ENCODE results near the gene BAG2.

The BAG2 gene

DNA sequence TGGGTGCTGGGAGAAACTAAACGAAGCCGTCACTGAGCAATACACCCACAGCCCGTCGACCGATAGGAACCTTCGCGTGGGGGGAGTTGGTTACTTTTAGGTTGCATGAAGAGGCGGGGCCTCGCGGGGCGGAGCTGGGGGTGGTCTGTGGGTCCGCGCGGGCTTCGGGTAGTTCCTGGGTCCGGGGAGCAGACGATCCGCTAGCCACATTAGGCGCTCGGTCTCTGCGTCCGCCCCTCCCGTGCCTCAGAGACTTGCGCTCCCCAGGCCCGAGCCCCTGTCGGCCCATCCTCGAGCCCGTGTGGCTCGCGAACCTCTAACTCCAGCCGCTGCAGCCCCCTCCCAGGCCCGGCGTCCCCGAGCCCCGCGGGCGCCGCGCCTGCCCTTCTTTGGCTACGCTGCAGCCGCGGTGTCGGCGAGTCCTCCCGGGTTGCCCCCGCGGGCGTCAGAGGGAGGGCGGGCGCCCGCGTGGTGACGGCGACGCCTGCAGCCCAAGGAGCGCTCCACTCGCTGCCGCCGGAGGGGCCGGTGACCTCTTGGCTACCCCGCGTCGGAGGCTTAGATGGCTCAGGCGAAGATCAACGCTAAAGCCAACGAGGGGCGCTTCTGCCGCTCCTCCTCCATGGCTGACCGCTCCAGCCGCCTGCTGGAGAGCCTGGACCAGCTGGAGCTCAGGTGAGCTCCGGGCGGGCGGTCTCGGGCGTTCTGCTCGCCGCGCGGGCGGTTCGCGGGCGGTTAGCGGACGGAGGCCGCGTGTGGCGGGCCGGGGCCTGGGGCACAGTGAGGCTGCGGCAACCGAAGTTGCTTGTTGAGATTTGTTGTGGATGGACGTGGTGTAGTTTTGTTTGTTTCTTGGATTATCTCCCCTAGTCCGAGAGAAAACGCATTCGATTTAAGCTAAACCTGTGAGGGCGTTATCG, at the start of gene BAG2:
Gene BAG2, plus strand, starts transcription at position 191 of the 920 bp plus-strand sequence. Its CDS starts 372 bp downstream, at position 563.
- peak; percentile 80 for DNase-seq (ENCODE audit: low spot score)

DNA sequence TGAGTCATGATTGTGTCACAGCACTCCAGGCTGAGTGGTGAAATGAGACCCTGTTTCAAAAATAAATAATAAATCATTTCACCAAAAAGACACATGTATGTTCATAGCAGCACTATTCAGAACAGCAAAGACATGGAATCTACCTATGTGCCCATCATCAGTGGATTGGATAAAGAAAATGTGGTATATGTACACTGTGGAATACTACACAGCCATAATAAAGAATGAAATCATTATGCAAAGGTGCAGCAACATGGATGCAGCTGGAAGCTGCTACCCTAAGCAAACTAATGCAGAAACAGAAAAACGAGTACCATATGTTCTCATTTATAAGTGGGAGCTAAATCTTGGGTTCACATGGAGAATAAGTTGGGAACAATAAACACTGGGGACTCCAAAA, 49.0 kb upstream of the BAG2 start:
- DNase-seq (ENCODE audit: low spot score) = no peak

DNA sequence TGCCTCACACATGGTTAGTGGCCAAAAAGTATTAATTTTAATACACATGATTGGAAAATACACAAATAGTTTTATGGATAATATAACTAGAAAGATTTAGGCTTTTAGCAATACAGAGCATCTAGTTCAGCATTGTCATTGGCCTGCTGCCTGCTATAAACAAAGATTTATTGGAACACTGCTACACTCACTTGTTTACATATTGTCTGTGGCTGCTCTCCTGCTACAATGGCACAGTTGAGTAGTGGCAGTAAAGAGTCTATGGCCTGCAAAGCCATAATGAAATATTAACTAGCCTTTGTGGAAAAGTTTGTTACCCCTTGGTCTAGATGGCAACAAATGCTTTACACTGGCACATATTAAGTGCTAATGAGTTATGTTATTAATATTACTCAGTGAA, 44.4 kb upstream of the BAG2 start:
- no peak for DNase-seq (ENCODE audit: low spot score)

DNA sequence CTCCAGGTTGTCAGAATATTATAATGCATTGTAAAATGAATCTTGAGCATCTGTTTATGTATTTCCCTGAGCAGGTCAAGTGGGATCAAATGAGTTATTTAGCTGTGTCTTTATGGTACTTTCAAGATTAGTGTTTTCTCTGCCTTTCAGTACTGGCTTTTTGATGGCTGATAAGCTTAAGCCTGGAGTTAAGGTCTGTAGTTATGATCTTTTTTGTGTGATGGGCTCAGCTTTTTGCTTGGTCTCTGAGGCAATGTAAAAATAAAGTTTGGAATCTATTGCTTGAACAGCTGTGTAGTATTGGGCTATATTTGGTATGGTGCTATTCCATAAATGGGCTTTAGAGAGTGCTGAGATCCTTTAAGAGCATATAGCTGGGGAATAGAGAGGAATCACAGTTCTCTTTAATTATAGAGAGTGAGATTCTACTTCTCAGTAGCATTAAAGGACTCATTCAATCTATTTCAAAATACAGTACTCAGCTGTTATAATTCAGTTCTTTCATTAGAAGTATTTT, 41.4 kb upstream of the BAG2 start:
- no peak for DNase-seq (ENCODE audit: low spot score)

DNA sequence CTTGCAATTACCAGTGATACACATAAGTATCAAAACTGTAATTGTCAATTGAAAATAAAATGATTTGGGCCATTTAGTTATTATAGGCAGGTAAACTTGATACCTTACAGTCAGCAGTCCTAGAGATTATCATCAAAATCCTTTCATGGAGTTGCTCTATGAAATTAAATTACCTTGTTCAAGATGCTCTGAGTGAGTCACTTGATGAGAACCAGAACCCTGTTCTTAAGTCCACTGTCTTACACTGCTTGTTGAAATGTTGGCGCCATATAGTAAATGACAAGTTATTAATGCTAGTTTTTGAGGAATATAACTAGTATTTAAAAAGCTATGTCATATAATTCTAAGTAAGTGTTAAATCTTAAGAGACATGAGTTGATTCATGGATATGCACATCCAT, 37.2 kb upstream of the BAG2 start:
- DNase-seq (ENCODE audit: low spot score) = no peak

DNA sequence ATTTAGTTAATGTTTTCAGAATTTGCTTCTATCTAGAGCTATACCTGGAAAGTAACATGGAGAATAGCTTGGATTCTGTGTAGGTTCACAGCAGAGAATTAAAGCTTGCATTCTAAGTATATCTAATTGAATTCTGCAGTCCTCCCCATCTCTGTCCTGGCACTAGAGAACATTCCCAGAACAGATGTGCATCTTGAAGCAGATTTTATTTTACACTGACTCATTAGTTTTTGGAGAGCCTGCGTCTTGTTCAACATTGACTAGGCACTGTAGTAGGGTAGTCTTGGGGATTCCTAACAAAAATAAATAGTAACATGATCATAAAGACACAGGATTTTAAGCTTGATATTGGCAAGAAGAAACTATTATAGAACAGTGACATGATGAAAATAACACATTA, 36.2 kb upstream of the BAG2 start:
- DNase-seq (ENCODE audit: low spot score) = no peak

DNA sequence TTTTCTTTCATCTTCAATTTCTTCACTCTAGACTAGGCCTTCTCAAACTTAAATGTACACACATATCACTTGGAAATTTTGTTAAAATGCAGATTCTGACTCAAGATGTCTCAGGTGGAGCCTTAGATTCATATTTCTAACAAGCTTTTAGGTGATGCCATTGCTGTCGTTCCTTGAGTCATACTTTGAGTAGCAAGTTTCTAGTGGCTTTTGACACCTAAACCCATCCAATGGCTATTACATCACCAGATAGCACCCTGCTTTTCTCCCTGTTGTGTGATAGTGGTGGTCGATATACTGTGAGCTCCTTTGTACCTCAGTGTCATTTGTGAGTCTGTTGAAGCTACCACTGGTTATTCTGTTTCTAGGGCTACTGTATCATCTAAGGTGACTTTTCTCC, 34.8 kb upstream of the BAG2 start:
- DNase-seq (ENCODE audit: low spot score) = no peak

DNA sequence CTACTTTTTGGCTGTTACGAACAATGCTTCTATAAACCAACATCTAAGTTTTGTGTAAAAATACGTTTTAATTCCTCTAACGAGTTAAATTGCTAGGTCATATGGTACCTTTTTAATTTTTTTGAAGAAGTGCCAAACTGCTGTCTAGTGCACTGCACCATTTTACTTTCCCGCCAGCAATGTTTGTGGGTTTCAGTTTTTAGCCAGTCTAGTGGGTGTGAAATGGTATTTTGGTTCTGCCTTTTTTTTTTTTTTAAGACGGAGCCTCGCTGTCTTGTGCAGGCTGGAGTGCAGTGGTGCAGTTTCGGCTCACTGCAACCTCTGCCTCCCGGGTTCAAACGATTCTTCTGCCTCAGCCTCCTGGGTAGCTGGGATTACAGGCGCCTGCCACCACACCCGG, 34.1 kb upstream of the BAG2 start:
- no peak for DNase-seq (ENCODE audit: low spot score)

DNA sequence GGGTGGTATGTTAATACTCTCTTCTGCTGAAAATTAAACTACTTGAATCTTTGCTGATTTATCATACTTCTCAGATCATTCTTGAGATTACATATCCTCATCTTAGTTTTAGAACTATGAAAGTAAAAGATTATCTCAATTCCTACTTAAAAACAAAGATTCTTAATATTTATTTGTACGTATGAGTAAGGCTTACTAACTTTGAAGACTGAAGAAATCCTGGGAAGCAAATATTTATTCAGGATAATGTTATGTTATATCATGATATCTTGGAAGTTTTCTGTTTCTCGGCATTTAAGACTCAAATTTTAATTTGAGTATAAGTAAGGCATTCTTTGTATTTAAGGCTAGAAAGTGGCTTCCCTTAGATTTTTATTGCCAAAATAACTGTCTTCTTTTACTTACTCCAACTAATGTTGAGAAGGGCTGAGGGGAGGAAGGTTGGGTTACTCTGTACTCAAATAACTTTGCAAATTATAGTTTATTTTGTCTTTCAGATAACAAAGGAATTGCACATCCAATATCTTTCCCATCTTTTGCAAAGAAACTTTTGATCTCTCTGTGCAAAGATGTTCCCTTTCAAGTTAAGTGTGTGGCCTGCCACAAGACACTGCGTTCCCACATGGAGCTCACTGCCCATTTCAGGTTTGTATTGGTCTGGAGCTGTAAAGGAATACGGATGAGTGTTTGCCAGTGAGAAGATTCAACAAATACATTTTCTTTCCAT, 30.5 kb upstream of the BAG2 start:
- DNase-seq (ENCODE audit: low spot score) = no peak

DNA sequence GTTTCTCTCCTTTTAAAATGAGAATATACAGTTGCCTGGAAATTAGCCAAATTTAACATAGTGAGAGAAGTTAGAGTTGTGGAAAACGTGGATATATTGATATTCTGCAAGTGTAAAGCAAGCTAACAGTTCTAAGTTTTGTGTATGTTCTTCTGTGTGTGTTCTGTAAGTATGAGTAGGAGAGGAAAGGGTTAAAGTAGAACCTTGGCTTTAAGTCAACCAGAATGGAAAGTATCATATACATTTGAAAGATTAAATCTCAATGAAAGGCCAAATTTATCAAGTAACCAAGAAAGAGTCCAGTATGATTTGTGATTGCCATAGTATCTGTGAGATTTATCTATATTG, 30.0 kb upstream of the BAG2 start:
- DNase-seq (ENCODE audit: low spot score) = no peak

DNA sequence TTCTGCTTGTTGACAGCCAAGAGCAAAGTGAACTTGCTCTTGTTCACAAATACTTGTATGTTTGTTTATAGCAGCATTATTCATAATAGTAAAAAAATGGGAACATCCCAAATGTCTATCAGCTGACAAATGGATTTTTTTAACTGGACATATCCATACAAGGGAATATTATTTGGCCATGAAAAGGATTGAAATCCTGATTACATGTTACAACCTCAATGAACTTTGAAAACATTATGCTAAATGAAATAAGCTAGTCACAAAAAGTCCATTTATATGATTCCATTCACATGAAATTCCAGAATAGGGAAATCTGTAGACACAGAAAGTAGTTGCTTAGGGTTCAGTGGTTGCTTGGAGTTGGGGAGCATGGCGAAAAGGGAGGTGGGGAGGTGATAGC, 28.4 kb upstream of the BAG2 start:
- DNase-seq (ENCODE audit: low spot score) = no peak

DNA sequence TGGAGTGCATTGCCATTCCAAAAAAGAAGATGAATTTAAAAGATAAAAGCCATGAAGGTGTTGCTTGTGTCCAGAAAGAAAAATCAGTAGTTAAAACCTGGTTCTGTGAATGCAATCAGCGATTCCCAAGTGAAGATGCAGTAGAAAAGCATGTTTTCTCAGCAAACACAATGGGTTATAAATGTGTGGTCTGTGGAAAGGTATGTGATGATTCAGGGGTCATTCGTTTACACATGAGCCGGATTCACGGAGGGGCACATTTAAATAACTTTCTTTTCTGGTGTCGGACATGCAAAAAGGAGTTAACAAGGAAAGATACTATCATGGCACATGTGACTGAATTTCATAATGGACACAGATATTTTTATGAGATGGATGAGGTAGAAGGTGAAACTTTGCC, 24.7 kb upstream of the BAG2 start:
- no peak for DNase-seq (ENCODE audit: low spot score)

DNA sequence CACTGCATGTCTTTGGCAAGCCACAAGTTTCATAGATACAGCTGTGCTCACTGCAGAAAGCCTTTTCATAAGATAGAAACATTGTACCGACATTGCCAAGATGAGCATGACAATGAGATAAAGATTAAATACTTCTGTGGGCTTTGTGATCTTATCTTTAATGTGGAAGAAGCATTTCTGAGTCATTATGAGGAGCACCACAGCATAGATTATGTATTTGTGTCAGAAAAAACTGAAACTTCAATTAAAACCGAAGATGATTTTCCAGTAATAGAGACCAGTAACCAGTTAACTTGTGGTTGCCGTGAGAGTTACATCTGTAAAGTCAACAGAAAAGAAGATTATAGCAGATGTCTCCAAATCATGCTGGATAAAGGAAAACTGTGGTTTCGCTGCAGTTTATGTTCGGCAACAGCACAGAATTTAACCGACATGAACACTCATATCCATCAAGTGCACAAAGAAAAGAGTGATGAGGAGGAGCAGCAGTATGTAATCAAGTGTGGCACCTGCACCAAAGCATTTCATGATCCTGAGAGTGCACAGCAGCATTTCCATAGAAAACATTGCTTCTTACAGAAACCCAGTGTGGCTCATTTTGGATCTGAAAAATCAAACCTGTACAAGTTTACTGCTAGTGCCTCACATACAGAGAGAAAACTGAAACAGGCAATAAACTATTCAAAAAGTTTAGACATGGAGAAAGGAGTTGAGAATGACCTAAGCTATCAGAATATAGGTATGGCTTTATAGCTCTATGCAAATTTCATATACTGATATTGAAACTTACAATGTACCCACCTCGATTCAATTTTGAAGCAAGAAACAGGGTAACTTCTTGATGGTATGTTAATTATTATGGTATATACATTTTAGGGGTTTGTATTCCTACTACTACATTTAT, 23.9 kb upstream of the BAG2 start:
- DNase-seq (ENCODE audit: low spot score) = no peak

DNA sequence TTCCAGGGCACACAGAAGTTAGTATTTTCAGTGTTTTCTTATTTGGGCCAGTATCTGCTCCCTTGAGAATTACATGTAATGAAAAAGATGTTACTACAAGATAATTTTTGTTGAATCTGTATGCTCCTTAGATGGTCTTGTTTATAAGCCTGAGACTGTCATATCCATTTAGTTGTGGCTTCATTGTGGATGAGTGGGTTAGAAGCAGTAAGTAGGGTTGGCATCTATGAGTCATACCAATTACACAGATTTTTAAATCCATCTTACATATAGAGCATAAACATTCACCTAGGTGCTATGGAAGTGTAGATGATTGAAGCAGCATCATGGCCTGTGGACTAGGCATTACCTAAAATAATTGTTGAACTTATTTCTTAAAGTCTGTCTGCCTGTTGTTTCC, 13.5 kb upstream of the BAG2 start:
- DNase-seq (ENCODE audit: low spot score) = no peak

DNA sequence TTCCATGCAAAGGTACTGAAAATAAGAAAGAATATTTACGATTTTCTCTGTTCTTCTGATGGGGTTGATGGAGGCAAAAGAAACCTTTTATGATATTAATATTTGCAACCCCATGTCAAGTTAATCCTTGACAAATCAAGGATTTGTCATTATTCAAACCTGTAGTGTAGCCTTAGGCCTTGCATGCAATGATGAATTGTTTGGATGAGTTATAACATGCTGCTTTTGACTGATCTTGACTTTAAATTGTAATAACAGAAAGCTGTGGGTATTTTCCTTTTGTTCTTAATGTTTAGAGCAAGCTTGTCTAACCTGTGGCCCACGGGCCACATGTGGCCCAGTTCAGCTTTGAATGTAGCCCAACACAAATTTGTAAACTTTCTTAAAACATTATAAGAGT, 13.0 kb upstream of the BAG2 start:
- no peak for DNase-seq (ENCODE audit: low spot score)

DNA sequence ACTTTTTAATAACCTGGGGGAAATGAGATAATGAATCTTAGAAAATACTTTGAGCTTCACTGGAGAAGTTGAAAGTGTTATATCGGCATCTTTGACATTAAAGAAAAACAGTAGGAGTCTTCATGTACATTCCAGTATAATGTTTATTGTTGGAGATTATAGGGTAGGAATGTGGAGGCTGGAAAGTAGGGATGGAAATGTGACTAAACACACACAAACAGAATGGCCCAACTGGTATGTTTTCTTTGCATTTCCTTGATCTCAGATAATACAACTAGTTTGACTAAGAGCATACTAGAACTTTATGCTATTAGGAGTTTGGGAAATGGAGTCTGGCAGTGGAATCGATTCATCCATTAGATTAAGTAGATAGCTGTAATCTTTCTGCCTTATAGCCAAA, 10.1 kb upstream of the BAG2 start:
- no peak for DNase-seq (ENCODE audit: low spot score)

DNA sequence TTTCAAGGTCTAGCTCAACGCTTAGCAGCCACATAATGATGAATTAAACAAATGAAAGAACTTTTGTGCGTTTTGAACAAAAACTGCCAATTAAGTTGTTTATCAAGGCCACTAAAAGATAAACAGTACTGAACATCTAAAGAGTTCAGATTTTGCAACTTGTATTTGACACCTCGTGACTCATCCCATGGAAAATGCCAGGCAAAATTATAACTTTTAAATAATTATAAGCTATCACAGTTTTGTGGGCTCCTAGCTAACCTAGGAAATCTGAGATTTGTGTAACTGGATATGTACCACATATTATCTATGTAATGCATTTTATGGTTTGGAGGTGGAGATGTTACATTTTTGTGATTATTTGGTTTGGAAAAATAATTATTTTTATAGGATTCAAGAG, 9.6 kb upstream of the BAG2 start:
- DNase-seq (ENCODE audit: low spot score) = no peak

DNA sequence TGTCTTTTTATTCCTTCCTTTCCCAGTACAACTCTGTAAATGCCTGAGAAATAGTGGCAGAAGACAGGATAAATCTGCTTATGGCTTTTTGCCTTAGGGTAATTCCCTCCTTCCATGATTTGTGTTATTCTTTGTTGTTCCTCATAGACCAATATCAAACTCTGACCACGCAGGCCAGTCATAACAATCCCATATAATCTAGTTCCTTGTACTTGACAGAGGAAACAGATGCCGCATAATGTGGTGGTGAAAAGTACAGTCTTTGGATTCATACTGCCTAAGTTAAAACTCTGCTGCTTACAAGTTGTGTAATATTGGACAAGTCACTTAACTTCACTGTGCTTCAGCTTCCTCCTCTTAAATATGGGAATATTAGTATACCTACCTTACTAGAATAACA, 8.2 kb upstream of the BAG2 start:
- DNase-seq (ENCODE audit: low spot score) = no peak

DNA sequence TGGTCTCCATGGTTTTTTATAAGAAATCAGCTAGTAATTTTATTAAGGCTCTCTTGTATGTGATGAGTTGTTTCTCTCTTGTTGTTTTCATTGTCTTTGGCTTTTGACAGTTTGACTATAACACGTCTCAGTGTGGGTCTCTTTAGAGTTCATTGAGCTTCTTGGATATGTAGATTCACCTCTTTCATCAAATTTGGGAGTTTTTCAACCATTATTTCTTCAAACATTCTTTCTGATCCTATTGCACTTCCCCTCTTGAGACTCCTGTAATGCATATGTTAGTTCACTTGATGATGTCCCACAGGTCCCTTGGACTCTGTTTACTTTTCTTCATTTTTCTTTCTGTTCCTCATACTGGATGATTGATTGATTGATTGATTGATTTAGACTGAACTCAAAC, 7.0 kb upstream of the BAG2 start:
- no peak for DNase-seq (ENCODE audit: low spot score)

DNA sequence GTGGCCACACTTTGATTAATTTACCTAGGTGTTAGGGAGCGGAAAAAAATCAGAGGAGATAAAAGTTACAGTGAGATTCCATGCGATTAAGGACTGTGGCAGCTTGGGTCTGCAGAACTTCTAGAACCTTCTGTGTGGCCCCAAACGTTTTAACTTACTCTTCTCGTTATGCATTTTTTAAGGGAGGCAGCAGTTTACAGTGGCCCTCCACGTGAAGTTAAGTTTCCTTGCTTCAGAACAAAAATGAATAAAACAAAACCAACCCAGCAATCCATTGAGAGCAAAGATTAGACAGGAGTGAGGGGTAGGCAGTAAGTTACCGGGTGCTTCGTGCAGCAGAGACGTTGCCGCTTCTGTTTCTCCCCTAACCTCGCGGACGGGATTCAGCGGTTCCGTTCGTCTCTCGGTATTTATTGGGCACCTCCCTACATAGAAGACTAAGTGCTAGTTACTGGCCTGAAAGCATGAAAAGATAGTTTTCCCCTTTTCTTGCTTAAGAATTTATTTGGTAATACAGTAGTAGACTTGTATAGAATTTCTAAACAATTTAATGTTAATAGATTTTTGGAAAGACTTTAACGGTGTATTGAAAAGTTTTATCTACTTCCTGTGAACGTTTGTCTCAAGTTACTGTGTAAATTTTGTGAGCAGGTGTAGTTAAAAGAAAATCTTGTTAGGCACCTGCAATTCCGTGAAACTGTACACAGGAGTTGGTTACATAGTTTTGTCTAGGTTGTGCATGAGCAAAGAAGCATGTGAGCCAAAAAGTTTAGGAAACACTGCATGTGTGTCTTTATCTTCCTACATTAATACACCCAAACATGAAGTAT, 1.1 kb downstream of the BAG2 start:
- peak; percentile 20 for DNase-seq (ENCODE audit: low spot score)

DNA sequence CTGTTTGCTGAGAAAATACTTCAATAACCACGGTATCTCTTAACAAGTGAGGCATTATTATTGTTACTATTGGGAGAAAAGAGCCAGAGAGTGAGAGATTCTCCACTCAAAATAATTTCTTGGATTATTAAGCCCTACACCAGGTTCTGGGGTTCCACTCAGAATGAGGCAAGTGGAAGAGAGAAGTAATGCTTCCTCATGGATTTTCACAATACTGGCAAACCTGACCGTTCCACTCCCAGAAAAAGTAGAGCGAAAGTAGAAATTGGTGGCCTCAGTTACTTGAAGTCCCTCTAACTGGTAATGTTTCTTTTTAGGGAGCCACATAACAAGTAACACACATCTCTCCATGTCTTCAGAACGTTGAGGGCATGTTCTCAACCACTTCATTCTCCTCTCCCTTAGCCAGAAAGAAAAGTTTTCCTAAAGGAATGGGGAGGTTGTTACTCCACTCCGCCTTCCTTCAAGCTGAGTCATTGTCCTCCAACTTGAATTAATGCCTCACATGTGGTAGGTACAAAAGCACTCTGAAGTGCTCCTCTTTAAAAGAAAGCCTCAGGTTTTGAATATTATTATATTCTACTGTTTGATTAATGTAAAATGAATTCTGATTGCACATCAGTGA, 1.9 kb downstream of the BAG2 start:
- no peak for DNase-seq (ENCODE audit: low spot score)

Data from CD4-positive, alpha-beta T cell treated with Interleukin-6 at 100 ng/mL for 8 hours (primary cell).